ENCODE data around the gene FUCA1. TPM values are rescaled to one million over a fixed set of nuclear protein-coding genes. Genes with fewer than 3 reads are reported as not detected.

FUCA1 gene
- 10 to 100 TPM; 31.7 to 49.5 (median 45.7) TPM for total RNA-seq

- peak in 1 of 3 donors; percentile 73 for TF ChIP-seq CTCF (IDR thresholded peaks at IDR 0.05)
- ATAC-seq (ENCODE audit: low FRiP score): peak; percentile 99
- DNase-seq (ENCODE audit: low spot score): peak; percentile 87
Measured at GRCh38 chr1:23867895-23868556, at the start of gene FUCA1. FUCA1 (minus strand) TSS chr1:23868290; CDS start chr1:23868286, 4 bp downstream.

GRCh38 chr1:23916209-23917131 is 48.4 kb upstream of the FUCA1 start:
- DNase-seq (ENCODE audit: low spot score): no peak
- TF ChIP-seq CTCF (IDR thresholded peaks at IDR 0.05): no peak
- peak; percentile 84 for ATAC-seq (ENCODE audit: low FRiP score)

- DNase-seq (ENCODE audit: low spot score) (no peak), ATAC-seq (ENCODE audit: low FRiP score) (no peak)
- TF ChIP-seq CTCF (IDR thresholded peaks at IDR 0.05): no peak
Measured at GRCh38 chr1:23915466-23915865, 47.4 kb upstream of the FUCA1 start.

GRCh38 chr1:23914921-23915320 is 46.8 kb upstream of the FUCA1 start:
- DNase-seq (ENCODE audit: low spot score): no peak
- TF ChIP-seq CTCF (IDR thresholded peaks at IDR 0.05): no peak
- no peak for ATAC-seq (ENCODE audit: low FRiP score)

- ATAC-seq (ENCODE audit: low FRiP score): no peak
- TF ChIP-seq CTCF (IDR thresholded peaks at IDR 0.05): no peak
Measured at GRCh38 chr1:23913212-23913880, 45.3 kb upstream of the FUCA1 start, which contains the start of gene CNR2. CNR2 (minus strand) TSS chr1:23913362; CDS start chr1:23875617, 37,745 bp downstream.

GRCh38 chr1:23911921-23912320 is 43.8 kb upstream of the FUCA1 start:
- ATAC-seq (ENCODE audit: low FRiP score) (no peak), DNase-seq (ENCODE audit: low spot score) (no peak)
- no peak for TF ChIP-seq CTCF (IDR thresholded peaks at IDR 0.05)

More at GRCh38 chr1:23913212-23913880, 45.3 kb upstream of the FUCA1 start, which contains the start of gene CNR2:
- DNase-seq (ENCODE audit: low spot score): no peak

All from omental fat pad (tissue), 4 donors.